ENCODE measurements around the gene RALGDS.
"Not testable (repeated sequence)": the region's sequence is repeated elsewhere in the genome, so short reads cannot be mapped to it uniquely, and the experiment has no call there.

Gene RALGDS

DNA sequence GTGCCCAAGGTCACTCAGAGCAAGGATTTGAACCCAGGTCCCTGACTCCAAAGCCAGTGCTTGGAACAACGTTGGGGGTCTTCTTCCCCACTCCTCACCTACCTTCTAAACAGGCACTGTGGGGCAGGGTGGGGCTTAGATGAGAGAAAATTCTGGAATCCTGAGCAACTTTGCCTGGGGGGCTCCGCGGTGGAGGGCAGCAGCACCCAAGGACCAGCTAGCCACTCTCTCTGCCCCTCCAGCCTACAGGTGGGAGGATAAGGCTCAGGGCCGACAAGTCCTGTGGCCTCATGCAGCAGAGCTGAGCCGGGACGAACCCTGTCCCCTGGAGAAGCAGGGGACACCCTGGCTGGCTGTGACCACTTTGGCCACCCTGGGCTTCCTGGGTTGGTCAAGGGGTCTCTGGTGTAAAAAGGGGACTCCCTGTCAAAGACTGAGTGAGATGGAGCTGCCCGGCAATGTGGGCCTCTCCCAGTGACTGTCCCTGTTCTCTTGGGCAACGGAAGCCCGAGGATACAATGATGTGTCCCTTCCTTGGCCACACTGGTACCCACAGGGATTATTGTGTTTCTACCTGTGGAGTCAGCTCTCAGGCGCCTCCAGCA is 32.8 kb downstream of the RALGDS start (continued):
- TF ChIP-seq, protein P1, sequence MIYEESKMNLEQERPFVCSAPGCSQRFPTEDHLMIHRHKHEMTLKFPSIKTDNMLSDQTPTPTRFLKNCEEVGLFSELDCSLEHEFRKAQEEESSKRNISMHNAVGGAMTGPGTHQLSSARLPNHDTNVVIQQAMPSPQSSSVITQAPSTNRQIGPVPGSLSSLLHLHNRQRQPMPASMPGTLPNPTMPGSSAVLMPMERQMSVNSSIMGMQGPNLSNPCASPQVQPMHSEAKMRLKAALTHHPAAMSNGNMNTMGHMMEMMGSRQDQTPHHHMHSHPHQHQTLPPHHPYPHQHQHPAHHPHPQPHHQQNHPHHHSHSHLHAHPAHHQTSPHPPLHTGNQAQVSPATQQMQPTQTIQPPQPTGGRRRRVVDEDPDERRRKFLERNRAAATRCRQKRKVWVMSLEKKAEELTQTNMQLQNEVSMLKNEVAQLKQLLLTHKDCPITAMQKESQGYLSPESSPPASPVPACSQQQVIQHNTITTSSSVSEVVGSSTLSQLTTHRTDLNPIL (CRISPR knock-in tag; IDR thresholded peaks at IDR 0.05; ENCODE audit: low read depth): no peak
- no peak for TF ChIP-seq GLIS3 (CRISPR knock-in tag; IDR thresholded peaks at IDR 0.05)
- TF ChIP-seq ZNF8 (CRISPR knock-in tag; IDR thresholded peaks at IDR 0.05): no peak
- TF ChIP-seq ZFP3 (CRISPR knock-in tag; IDR thresholded peaks at IDR 0.05): no peak

DNA sequence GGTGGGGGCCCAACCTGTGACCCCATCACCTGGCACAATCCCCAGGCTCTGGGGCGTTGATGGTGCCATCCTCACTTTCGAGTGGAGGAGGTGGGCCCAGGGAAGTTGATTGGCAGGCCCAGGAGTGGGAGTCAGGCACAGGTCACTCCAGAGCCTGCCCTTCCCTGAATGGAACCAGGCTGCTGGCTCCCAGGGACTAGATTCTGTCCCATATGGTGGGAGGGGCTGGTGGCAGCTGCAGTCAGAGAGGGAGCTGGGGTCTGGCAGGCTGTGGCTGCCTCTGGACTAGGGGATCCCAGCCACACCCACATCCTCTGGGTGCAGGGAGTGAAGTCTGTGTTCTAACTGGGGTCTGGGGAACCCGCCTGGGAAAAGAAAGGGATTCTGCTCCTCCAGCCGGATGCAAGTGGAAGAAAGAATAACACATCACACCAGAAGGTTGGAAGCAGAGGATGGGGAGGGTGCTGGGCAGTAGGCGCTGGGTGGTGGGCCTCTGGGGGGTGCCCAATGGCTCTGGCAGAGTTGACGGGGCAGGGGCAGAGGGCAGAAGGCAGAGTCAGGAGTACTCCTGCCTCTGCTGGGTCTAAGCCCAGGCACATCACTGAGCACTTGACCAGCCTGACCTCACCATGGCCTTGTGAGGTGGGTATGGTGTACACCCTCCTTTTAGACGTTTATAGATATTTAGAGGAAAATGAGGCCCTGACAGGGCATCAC is 33.5 kb downstream of the RALGDS start:
- TF ChIP-seq ZC3H10 (CRISPR knock-in tag; IDR thresholded peaks at IDR 0.05): no peak
- ATAC-seq: no peak

DNA sequence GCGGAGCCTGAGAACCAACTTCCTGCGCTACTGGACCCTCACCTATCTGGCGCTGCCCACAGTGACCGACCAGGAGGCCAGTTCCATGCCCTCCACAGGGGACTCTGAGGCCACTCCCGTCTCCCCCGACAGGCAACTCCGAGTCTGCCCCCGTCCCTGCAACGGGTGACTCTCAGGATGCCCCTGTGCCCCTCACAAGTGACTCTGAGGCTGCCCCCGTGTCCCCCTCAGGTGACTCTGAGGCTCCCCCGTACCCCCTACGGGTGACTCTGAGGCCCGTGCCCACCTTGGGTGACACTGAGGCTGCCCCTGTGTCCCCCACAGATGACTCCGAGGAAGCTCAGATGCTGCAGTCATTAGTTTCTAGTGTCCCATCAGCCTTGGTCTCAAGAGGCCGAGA is 34.1 kb downstream of the RALGDS start:
- no peak for ATAC-seq
- TF ChIP-seq, protein P2, sequence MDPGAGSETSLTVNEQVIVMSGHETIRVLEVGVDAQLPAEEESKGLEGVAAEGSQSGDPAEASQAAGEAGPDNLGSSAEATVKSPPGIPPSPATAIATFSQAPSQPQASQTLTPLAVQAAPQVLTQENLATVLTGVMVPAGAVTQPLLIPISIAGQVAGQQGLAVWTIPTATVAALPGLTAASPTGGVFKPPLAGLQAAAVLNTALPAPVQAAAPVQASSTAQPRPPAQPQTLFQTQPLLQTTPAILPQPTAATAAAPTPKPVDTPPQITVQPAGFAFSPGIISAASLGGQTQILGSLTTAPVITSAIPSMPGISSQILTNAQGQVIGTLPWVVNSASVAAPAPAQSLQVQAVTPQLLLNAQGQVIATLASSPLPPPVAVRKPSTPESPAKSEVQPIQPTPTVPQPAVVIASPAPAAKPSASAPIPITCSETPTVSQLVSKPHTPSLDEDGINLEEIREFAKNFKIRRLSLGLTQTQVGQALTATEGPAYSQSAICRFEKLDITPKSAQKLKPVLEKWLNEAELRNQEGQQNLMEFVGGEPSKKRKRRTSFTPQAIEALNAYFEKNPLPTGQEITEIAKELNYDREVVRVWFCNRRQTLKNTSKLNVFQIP (CRISPR knock-in tag; IDR thresholded peaks at IDR 0.05; ENCODE audit: borderline replicate concordance, low read depth): no peak
- TF ChIP-seq PPARA (CRISPR knock-in tag; IDR thresholded peaks at IDR 0.05; ENCODE audit: borderline replicate concordance): no peak
- TF ChIP-seq, protein P3, sequence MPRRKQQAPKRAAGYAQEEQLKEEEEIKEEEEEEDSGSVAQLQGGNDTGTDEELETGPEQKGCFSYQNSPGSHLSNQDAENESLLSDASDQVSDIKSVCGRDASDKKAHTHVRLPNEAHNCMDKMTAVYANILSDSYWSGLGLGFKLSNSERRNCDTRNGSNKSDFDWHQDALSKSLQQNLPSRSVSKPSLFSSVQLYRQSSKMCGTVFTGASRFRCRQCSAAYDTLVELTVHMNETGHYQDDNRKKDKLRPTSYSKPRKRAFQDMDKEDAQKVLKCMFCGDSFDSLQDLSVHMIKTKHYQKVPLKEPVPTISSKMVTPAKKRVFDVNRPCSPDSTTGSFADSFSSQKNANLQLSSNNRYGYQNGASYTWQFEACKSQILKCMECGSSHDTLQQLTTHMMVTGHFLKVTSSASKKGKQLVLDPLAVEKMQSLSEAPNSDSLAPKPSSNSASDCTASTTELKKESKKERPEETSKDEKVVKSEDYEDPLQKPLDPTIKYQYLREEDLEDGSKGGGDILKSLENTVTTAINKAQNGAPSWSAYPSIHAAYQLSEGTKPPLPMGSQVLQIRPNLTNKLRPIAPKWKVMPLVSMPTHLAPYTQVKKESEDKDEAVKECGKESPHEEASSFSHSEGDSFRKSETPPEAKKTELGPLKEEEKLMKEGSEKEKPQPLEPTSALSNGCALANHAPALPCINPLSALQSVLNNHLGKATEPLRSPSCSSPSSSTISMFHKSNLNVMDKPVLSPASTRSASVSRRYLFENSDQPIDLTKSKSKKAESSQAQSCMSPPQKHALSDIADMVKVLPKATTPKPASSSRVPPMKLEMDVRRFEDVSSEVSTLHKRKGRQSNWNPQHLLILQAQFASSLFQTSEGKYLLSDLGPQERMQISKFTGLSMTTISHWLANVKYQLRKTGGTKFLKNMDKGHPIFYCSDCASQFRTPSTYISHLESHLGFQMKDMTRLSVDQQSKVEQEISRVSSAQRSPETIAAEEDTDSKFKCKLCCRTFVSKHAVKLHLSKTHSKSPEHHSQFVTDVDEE (CRISPR knock-in tag; IDR thresholded peaks at IDR 0.05): no peak
- no peak for TF ChIP-seq OSR1 (CRISPR knock-in tag; IDR thresholded peaks at IDR 0.05)
- TF ChIP-seq, protein P4, sequence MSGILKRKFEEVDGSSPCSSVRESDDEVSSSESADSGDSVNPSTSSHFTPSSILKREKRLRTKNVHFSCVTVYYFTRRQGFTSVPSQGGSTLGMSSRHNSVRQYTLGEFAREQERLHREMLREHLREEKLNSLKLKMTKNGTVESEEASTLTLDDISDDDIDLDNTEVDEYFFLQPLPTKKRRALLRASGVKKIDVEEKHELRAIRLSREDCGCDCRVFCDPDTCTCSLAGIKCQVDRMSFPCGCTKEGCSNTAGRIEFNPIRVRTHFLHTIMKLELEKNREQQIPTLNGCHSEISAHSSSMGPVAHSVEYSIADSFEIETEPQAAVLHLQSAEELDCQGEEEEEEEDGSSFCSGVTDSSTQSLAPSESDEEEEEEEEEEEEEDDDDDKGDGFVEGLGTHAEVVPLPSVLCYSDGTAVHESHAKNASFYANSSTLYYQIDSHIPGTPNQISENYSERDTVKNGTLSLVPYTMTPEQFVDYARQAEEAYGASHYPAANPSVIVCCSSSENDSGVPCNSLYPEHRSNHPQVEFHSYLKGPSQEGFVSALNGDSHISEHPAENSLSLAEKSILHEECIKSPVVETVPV (CRISPR knock-in tag; IDR thresholded peaks at IDR 0.05): no peak
- TF ChIP-seq ZFP3 (CRISPR knock-in tag; IDR thresholded peaks at IDR 0.05): no peak
- TF ChIP-seq ISL1 (CRISPR knock-in tag; IDR thresholded peaks at IDR 0.05): no peak
- TF ChIP-seq ZFP30 (CRISPR knock-in tag; IDR thresholded peaks at IDR 0.05): no peak
- no peak for TF ChIP-seq ARNTL (CRISPR knock-in tag; IDR thresholded peaks at IDR 0.05; ENCODE audit: borderline replicate concordance, low read depth)
- no peak for TF ChIP-seq ZC3H10 (CRISPR knock-in tag; IDR thresholded peaks at IDR 0.05)
- no peak for TF ChIP-seq TCF4 (CRISPR knock-in tag; IDR thresholded peaks at IDR 0.05; ENCODE audit: borderline replicate concordance)
- TF ChIP-seq BACH2 (CRISPR knock-in tag; IDR thresholded peaks at IDR 0.05; ENCODE audit: borderline replicate concordance): no peak

DNA sequence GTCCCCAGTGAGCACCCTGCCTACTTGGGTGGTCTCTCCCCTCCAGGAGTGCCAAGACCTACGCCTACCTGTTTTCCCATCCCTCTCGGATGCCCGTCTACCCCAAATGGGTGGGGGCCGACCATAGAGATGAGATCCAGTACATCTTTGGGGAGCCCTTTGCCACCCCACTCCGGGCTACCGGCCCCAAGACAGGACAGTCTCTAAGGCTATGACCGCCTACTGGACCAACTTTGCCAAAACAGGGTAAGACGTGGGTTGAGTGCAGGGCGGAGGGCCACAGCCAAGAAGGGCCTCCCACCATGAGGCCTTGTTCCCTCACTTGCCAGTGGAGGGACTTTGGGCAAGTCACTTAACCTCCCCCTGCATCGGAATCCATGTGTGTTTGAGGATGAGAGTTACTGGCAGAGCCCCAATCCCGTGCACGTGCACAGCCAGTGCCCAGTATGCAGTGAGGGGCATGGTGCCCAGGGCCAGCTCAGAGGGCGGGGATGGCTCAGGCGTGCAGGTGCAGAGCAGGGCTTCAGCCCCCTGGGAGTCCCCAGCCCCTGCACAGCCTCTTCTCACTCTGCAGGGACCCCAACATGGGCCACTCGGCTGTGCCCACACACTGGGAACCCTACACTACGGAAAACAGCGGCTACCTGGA is 34.7 kb downstream of the RALGDS start:
- not testable (repeated sequence) for ATAC-seq

DNA sequence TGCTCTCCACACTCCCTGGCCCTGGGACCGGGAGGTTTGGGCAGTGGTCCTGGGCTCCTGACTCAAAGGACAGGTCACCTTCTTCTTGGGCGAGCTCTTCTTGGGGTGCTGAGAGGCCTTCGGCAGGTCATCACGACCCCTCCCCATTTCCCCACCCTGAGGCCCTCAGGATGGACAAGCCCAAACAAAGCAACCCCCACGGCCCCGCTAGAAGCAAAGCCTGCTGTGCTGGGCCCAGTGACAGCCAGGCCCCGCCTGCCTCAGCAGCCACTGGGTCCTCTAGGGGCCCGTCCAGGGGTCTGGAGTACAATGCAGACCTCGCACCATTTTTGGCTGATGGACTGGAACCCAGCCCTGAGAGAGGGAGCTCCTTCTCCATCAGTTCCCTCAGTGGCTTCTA is 37.4 kb downstream of the RALGDS start:
- not testable (repeated sequence) for ATAC-seq

DNA sequence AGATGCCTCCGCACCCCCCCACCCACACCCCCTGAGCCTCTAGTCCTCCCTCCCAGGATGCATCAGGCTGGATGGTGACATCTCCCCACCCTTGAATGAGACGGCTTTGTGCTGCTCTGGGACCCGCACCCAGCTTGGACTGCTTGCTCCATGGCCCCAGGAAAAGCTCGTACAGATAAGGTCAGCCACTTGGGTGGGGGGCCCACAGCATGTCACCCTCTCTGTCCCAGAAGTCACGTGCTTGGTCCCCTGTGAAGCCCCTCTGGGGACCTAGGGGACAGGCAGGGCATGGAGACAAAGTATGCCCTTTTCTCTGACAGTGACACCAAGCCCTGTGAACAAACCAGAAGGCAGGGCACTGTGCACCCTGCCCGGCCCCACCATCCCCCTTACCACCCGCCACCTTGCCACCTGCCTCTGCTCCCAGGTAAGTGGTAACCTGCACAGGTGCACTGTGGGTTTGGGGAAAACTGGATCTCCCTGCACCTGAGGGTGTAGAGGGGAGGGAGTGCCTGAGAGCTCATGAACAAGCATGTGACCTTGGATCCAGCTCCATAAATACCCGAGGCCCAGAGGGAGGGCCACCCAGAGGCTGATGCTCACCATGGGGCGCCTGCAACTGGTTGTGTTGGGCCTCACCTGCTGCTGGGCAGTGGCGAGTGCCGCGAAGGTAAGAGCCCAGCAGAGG is 38.9 kb downstream of the RALGDS start:
- not testable (repeated sequence) for ATAC-seq

DNA sequence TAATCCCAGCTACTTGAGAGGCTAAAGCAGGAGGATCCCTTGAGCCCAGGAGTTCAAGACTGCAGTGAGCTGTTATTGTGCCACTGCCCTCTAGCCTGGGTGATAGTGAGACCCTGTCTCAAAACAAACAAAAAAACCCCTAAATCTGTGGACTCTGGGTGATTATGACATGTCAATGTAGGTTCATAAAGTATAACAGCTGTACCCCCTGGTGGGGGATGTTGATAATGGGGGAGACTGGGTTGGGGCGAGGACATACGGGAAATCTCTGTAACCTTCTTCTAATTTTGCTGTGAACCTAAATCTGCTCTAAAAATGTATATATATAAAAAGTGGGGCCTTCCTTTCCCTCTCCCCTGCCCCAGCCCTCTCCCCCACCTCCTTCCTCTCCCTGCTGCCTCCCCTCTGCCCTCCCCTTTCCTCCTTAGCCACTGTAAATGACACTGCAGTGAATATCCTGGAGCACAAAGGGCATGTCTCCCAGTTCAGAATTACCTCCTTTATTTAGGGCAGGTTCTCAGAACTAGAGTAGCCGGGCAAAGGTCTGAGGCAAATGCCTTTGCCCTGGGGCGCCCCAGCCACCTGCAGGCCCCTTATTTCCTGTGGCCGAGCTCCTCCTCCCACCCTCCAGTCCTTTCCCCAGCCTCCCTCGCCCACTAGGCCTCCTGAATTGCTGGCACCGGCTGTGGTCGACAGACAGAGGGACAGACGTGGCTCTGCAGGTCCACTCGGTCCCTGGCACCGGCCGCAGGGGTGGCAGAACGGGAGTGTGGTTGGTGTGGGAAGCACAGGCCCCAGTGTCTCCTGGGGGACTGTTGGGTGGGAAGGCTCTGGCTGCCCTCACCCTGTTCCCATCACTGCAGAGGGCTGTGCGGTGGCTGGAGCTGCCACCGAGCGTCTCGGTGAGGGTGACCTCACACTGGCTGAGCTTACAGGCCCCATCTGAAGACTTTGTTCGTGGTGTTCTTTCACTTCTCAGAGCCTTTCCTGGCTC is 40.0 kb downstream of the RALGDS start:
- ATAC-seq: peak; percentile 18; the same call in 1 of the 3 replicates
